HUES6 (cell line): Measurements from ENCODE around the gene ZNF398.
"Not testable (repeated sequence)": the region's sequence is repeated elsewhere in the genome, so short reads cannot be mapped to it uniquely, and the experiment has no call there.

Experiments
- H3K27ac ChIP-seq: 2 replicates; pipeline ENCODE4 v1.7.0; 2013; ENCODE audit warnings: low read depth, mild to moderate bottlenecking, low read length, inconsistent platforms
- H3K27me3 ChIP-seq: 2 replicates; pipeline ENCODE4 v1.6.1; 2013; ENCODE audit warnings: low read length; ENCODE audit not compliant: control insufficient read depth, insufficient read depth
- H3K36me3 ChIP-seq: 2 replicates; pipeline ENCODE4 v1.6.1; 2013; ENCODE audit warnings: low read length; ENCODE audit not compliant: control insufficient read depth, insufficient read depth
- H3K4me1 ChIP-seq: 2 replicates; pipeline ENCODE4 v1.6.1; 2013; ENCODE audit warnings: low read length; ENCODE audit not compliant: control insufficient read depth, insufficient read depth
- H3K4me3 ChIP-seq: 2 replicates; pipeline ENCODE4 v1.5.1; 2013; ENCODE audit warnings: low read depth, low read length
- H3K9ac ChIP-seq: one replicate; pipeline ENCODE4 v1.6.1; 2013; ENCODE audit warnings: mild to moderate bottlenecking, low read length
- H3K9me3 ChIP-seq: 2 replicates; pipeline ENCODE4 v1.6.1; 2013; ENCODE audit warnings: low read depth, low read length; ENCODE audit not compliant: control insufficient read depth, insufficient read depth

ZNF398 gene

GRCh38 chr7:149126662-149127266, 20.5 kb upstream of the ZNF398 start:
- peaks cover 10% of the 10 kb centered on the region for H3K4me1 ChIP-seq
- H3K9ac ChIP-seq: peak overlapping the region; percentile 94
- peak overlapping the region; percentile 94 for H3K27ac ChIP-seq
- H3K36me3 ChIP-seq: peaks cover 20% of the 10 kb centered on the region
- peaks cover 16% of the 10 kb centered on the region for H3K9me3 ChIP-seq
- H3K27me3 ChIP-seq: no peaks in the 10 kb centered on the region
- H3K4me3 ChIP-seq: peak overlapping the region; percentile 84

- H3K27ac ChIP-seq: no peak overlapping the region
- peaks cover 15% of the 10 kb centered on the region for H3K9me3 ChIP-seq
- peaks cover 37% of the 10 kb centered on the region for H3K36me3 ChIP-seq
- no peak overlapping the region for H3K4me3 ChIP-seq
- H3K27me3 ChIP-seq: no peaks in the 10 kb centered on the region
- H3K4me1 ChIP-seq: peaks cover 10% of the 10 kb centered on the region
- no peak overlapping the region for H3K9ac ChIP-seq
Observed at GRCh38 chr7:149130572-149131198, 16.6 kb upstream of the ZNF398 start.

- H3K4me3 ChIP-seq: no peak overlapping the region
- H3K9ac ChIP-seq: no peak overlapping the region
- peaks cover 15% of the 10 kb centered on the region for H3K9me3 ChIP-seq
- no peak overlapping the region for H3K27ac ChIP-seq
- H3K36me3 ChIP-seq: peaks cover 37% of the 10 kb centered on the region
- H3K27me3 ChIP-seq: no peaks in the 10 kb centered on the region
- H3K4me1 ChIP-seq: peaks cover 3% of the 10 kb centered on the region
Observed at GRCh38 chr7:149133028-149133710, 14.1 kb upstream of the ZNF398 start.

GRCh38 chr7:149136118-149136517, 11.1 kb upstream of the ZNF398 start:
- Histone ChIP-seq H3K36me3 (peaks cover 24% of the 10 kb centered on the region), H3K4me1 (no peaks in the 10 kb centered on the region), H3K9me3 (peaks cover 5% of the 10 kb centered on the region), H3K27me3 (no peaks in the 10 kb centered on the region), H3K9ac (no peak overlapping the region), H3K4me3 (no peak overlapping the region), H3K27ac (no peak overlapping the region)

- H3K27me3 ChIP-seq: no peaks in the 10 kb centered on the region
- no peak overlapping the region for H3K9ac ChIP-seq
- H3K36me3 ChIP-seq: no peaks in the 10 kb centered on the region
- no peaks in the 10 kb centered on the region for H3K9me3 ChIP-seq
- H3K4me1 ChIP-seq: peaks cover 22% of the 10 kb centered on the region
- H3K27ac ChIP-seq: no peak overlapping the region
- H3K4me3 ChIP-seq: no peak overlapping the region
Observed at GRCh38 chr7:149140831-149141230, 6.4 kb upstream of the ZNF398 start.

- no peak overlapping the region for H3K4me3 ChIP-seq
- peaks cover 27% of the 10 kb centered on the region for H3K4me1 ChIP-seq
- H3K27ac ChIP-seq: no peak overlapping the region
- no peak overlapping the region for H3K9ac ChIP-seq
- H3K27me3 ChIP-seq: no peaks in the 10 kb centered on the region
- H3K9me3 ChIP-seq: no peaks in the 10 kb centered on the region
- no peaks in the 10 kb centered on the region for H3K36me3 ChIP-seq
Observed at GRCh38 chr7:149141893-149142292, 5.4 kb upstream of the ZNF398 start.

GRCh38 chr7:149144436-149144922, 2.8 kb upstream of the ZNF398 start:
- peaks cover 28% of the 10 kb centered on the region for H3K4me1 ChIP-seq
- peak overlapping the region; percentile 95 for H3K27ac ChIP-seq
- peak overlapping the region; percentile 96 for H3K9ac ChIP-seq
- not testable (repeated sequence) for H3K9me3 ChIP-seq, H3K36me3 ChIP-seq, H3K27me3 ChIP-seq
- peak overlapping the region; percentile 88 for H3K4me3 ChIP-seq

- Histone ChIP-seq H3K36me3 (peaks cover 6% of the 10 kb centered on the region; the same call in 1 of the 2 replicates), H3K27ac (peak overlapping the region; percentile 95), H3K27me3 (no peaks in the 10 kb centered on the region), H3K9me3 (no peaks in the 10 kb centered on the region), H3K4me3 (peak overlapping the region; percentile 88), H3K9ac (peak overlapping the region; percentile 96), H3K4me1 (peaks cover 35% of the 10 kb centered on the region)
Observed at GRCh38 chr7:149145031-149145845, 2.0 kb upstream of the ZNF398 start.

GRCh38 chr7:149147752-149148653, 750 bp downstream of the ZNF398 start:
- no peaks in the 10 kb centered on the region for H3K27me3 ChIP-seq
- H3K9ac ChIP-seq: peak overlapping the region; percentile 96
- H3K36me3 ChIP-seq: peaks cover 19% of the 10 kb centered on the region
- peaks cover 43% of the 10 kb centered on the region for H3K4me1 ChIP-seq
- peak overlapping the region; percentile 95 for H3K27ac ChIP-seq
- H3K9me3 ChIP-seq: no peaks in the 10 kb centered on the region
- peak overlapping the region; percentile 88 for H3K4me3 ChIP-seq

GRCh38 chr7:149150981-149151380, 3.7 kb downstream of the ZNF398 start:
- Histone ChIP-seq H3K9ac (no peak overlapping the region), H3K4me3 (no peak overlapping the region), H3K4me1 (peaks cover 21% of the 10 kb centered on the region), H3K9me3 (no peaks in the 10 kb centered on the region), H3K27me3 (no peaks in the 10 kb centered on the region), H3K36me3 (peaks cover 47% of the 10 kb centered on the region), H3K27ac (no peak overlapping the region)
